ENCODE results near the gene RPS6KA3.
"Not testable (repeated sequence)": the region's sequence is repeated elsewhere in the genome, so short reads cannot be mapped to it uniquely, and the experiment has no call there.

RPS6KA3 gene

GRCh38 chrX:20263474-20263873 lies 3.2 kb downstream of the RPS6KA3 start:
- peak; percentile 65 for DNase-seq

DNA sequence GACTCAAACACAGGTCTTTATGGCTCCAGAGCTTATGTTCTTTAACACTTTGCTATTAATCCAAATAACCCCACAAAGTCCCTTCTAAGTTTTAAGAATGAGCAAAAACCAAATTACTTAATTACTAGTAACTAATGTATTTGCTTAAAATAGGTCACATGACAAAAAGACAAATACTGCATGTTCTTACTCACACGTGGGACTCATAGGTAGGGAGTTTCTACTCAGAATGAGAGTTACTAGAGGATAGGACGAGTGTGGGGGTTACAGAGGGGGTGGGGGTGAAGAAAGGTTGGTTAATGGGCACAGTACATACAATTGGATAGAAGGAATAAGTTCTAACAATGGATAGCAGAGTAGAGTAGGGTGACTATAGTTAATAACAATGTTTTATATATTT lies 5.8 kb downstream of the RPS6KA3 start:
- no peak for DNase-seq

- no peak for DNase-seq
Measured at GRCh38 chrX:20254712-20255299, 11.9 kb downstream of the RPS6KA3 start.

DNA sequence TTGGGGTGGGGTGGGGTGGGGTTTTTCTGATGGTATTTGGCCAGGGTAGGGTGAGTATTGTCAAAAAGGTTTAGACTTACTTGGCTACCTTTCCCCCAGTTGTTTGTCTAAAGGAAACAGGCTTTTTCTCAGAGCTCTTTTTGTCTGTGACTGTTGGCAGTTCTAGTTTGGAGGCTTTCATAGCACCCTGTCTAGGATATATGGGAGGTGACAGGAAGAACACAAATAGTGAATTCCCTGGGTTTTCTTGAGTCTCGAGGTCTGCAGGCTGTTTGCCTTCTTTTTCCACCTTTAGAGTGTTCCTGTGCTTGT lies 13.5 kb downstream of the RPS6KA3 start:
- DNase-seq: no peak

- DNase-seq: peak; percentile 80
Measured at GRCh38 chrX:20252381-20253231, 14.1 kb downstream of the RPS6KA3 start.

GRCh38 chrX:20251691-20252090 lies 15.0 kb downstream of the RPS6KA3 start:
- no peak for DNase-seq

DNA sequence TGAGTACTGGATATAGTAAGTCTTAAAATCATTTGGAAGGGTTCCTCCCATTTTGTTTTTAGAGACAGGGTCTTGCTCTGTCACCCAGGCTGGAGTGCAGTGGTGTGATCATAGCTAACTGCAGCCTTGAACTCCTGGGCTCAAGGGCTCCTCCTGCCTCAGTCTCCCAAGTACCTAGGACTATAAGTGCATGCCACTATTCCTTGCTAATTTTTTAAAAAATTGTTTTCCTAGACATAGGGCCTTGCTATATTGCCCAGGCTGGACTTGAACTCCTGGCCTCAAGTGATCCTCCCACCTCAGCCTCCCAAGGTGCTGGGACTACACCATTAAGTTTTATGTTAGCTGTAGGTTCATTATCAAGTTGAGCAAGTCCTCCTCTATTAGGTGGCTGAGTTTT lies 16.6 kb downstream of the RPS6KA3 start:
- not testable (repeated sequence) for DNase-seq

- no peak for DNase-seq
Measured at GRCh38 chrX:20248592-20249192, 18.0 kb downstream of the RPS6KA3 start.

DNA sequence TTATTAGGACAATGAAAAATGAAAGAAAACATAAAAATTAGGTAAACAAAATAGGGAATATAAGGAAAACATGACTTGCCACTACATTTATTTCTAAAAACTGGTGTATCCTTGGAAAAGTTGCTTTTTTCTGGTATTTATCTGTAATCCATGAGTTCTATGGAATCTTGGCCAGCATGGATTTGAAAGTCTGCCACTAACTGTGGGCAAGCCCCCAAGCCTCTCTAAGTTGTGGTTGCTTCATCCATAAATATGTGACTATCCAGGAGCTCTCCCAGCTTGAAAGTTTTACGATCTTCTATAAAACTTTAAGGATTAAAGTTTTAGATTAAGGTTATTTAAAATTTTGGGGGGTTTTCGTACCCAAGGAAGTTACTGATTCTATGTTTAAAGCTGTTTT lies 21.8 kb downstream of the RPS6KA3 start:
- no peak for DNase-seq

DNA sequence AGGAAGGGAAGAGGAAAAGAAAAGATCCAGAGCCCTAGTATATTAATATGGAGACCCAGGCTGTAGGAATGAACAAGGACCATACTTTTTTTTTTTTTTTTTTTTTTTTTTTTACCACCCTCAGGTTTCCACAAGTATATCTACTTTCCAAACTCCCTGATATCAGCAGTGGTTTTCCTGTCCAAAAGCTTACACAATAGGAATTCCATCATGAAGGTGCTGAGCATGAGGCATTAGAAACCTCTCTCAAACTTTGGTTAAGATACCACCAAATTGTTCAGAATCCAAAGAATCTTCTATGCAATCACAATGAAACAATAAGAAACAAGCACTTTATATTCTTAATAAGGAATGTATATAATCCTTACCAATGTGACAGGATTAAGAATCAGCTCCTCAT lies 26.5 kb downstream of the RPS6KA3 start:
- DNase-seq: no peak

DNA sequence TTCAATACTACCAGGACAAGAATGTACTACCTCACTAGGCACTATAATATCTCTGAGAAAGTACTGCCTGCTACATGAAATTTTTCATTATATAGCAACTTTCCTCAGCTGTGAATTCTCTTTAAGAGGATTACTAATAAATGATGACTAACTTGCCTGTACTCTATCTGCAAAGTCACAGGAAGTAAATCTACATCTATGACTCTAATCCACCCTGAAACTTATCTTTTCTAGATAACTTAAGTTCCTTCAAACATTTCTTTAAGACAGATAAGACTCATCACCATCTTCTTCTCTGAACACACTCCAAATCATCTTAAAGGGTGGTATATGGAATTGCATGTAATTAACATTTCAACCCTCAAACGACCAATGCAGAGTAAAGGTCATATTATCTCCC lies 28.8 kb downstream of the RPS6KA3 start:
- no peak for DNase-seq

GRCh38 chrX:20235755-20236154 lies 31.0 kb downstream of the RPS6KA3 start:
- DNase-seq: no peak

DNA sequence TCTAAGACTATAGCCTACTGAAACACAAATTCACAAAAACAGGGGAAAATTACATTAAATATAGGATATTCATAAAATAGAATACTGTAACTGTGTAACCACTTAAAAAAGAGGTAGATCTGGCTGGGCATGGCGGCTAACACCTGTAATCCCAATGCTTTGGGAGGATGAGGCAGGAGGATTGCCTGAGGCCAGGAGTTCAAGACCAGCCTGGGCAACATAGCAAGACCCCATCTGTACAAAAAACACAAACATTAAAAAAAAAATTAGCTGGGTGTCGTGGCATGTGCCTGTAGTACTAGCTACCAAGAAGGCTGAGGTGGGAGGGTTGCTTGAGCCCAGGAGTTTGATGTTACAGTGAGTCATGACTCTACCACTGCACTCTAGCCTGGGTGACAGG lies 33.4 kb downstream of the RPS6KA3 start:
- DNase-seq: no peak

GRCh38 chrX:20231598-20231997 lies 35.1 kb downstream of the RPS6KA3 start:
- DNase-seq: no peak

GRCh38 chrX:20230406-20230805 lies 36.3 kb downstream of the RPS6KA3 start:
- no peak for DNase-seq

- DNase-seq: no peak
Measured at GRCh38 chrX:20229155-20229554, 37.6 kb downstream of the RPS6KA3 start.

GRCh38 chrX:20228245-20228644 lies 38.5 kb downstream of the RPS6KA3 start:
- DNase-seq: no peak

- no peak for DNase-seq
Measured at GRCh38 chrX:20227116-20227515, 39.6 kb downstream of the RPS6KA3 start.

DNA sequence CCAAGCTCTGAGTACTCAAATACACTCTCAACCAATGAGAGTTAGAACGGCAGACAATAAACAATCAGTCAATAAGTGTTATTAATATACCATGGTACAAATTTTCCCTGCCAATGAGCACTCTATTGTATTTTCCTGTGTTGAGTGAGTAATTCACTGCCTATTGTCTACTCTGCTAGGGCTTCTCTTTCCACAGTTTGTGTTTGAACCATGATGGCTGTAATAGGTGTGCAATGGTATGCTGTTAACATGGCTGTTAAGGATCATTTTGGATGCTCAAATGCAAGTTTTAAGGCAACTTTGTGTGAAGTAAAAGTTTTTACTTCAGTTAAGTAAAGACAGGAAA lies 41.2 kb downstream of the RPS6KA3 start:
- no peak for DNase-seq

GRCh38 chrX:20224814-20225487 lies 41.8 kb downstream of the RPS6KA3 start:
- no peak for DNase-seq

- no peak for DNase-seq
Measured at GRCh38 chrX:20221902-20222301, 44.8 kb downstream of the RPS6KA3 start.

DNA sequence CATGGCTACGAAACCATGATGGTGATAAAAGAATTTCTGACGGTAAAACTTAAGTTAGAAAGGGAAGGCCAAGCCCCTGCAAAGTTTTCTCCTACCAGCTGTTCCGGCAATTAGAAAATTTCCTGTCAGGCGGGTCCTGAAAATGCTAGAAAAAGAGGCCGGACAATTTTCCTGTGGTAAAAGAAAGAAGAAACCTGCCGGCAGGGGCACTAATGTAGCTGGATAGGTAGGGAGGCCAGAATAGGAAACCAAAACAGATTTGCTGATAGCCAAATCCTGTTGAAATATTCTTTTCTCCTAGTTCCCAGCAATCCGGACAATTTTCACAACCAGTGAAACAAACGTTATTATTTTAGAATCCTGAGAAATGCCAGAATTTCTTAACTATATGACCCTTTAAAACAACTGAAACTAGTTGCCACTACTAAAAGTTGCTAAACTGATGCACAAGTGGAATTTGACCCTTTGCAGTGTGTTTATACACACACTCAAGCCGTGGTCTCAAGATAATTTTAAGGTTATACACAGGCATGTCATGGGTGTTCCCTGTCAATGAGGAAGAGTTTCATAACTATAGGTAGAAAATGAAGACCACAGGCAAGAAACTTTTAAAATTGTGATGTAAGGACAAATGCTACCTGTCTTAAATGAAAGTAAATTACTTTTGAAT lies 47.7 kb downstream of the RPS6KA3 start:
- no peak for DNase-seq

DNA sequence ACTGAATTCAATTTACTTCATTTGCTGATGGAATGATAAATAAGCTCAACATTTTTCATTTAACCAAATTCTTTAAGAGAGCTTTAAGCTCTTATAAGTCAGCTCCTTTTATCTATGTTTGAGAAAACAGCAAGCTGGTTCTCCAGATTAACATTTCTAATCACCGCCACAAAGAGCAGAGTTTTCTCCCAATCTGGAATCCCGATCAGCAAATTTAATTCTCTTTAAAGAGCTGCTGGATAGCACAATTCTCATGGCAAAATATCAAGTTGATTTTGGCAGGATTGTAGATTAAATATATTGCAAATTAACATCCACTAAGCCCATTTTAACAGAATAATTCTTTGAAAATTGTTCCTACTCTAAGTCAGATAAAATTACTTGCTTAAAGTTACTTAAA lies 48.8 kb downstream of the RPS6KA3 start:
- DNase-seq: no peak

All from CD4-positive, alpha-beta T cell treated with Interleukin-10 for 1 hour (primary cell).